Measurements from ENCODE around the gene ZKSCAN4. TPM values are rescaled to one million over a fixed set of nuclear protein-coding genes. Genes with fewer than 3 reads are reported as not detected.

The ZKSCAN4 gene
- 3.1 and 4.0 TPM in 2 replicates for total RNA-seq

- peak; percentile 77 to 92 for DNase-seq (ENCODE audit: low read depth in 2 of 2)
These were observed at the start of gene ZKSCAN4 for GRCh38 chr6:28252009-28252975. ZKSCAN4 (minus strand) TSS chr6:28252269; CDS start chr6:28251980, 289 bp downstream.

DNA sequence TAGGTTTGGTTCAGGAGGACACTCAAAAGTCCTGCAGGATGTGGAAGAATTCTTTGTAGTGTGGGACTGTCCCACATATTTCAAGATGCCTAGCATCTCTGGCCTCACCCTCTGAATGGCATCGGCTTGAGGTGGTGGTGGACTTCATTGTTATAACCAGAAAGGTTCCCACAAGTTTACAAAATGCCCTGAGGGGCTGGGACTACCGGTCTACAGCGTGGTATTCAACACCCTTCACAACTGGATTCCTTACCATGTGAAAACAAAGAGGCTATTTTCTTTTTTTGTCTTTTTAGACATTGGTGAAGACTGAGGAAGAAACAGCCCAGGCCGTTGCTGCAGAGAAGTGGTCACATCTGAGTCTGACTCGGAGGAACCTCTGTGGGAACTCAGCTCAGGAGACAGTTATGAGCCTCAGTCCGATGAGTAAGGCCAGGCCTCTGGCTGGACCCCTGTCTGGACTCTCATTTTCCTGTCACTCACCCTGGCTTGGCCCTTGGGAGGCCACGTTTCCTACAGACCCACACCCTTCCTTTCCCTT lies 44.5 kb upstream of the ZKSCAN4 start:
- DNase-seq (ENCODE audit: low read depth in 2 of 2): no peak

- no peak for DNase-seq (ENCODE audit: low read depth in 2 of 2)
These were observed 43.3 kb upstream of the ZKSCAN4 start for GRCh38 chr6:28295326-28295725.

DNA sequence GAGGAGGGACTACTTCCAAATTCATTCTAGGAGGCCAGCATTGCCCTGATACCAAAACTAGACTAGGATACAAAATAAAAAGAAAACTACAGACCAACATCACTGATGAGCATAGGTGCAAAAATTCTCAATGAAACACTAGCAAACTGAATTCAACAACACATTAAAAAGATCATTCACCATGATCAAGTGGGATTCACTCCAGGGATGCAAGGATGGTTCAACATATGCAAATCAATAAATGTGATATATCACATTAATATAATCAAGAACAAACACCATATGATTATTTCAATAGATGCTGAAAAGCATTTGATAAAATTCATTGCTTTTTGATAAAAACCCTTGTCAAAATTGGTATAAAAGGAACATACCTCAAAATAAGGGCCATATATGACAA lies 39.5 kb upstream of the ZKSCAN4 start:
- no peak for DNase-seq (ENCODE audit: low read depth in 2 of 2)

- DNase-seq (ENCODE audit: low read depth in 2 of 2): peak in 1 of 2 donors; percentile 2
These were observed 30.9 kb upstream of the ZKSCAN4 start for GRCh38 chr6:28282926-28283325.

DNA sequence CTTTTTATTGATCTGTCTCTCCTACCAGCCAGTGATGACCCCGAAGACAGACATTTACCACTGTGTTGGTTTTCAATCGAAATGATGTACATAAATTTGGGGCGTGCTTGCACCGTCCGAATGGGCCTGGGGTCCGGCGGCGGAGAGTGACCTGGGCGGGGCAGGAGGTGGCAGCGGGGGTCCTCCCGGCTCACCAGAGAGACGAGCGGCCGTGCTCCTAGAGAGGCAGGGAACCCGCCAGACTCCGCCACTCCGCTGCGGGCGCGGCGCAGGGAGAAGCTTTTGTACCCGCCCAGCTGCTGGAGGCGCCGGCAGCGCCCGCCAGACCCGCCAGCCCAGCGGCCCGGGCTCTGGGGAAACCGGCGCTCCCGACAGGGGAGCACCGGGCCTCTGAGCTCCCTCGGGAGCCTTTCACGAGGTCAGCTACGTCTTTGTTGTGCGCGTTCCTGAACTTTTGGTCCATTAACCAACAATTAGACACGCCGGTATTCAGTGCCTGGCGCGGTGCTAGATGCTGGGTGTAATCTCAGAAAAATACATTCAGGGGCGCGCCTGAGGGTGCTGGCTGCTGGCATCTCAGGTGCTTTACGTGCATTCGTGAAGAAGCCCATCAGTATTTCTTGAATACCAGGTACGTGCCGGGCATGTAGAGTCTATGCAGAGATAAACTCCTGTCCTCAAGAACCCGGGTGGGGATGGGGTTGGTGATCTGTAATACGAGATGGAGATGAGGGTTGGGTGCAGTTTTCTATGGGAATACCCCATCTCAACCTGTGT lies 29.4 kb upstream of the ZKSCAN4 start, which contains the start of gene PGBD1:
Gene PGBD1 (plus strand): TSS at position 285 of the 777 bp plus-strand sequence. CDS start 2,242 bp downstream, outside the sequence.
- peak; percentile 81 to 86 for DNase-seq (ENCODE audit: low read depth in 2 of 2)

DNA sequence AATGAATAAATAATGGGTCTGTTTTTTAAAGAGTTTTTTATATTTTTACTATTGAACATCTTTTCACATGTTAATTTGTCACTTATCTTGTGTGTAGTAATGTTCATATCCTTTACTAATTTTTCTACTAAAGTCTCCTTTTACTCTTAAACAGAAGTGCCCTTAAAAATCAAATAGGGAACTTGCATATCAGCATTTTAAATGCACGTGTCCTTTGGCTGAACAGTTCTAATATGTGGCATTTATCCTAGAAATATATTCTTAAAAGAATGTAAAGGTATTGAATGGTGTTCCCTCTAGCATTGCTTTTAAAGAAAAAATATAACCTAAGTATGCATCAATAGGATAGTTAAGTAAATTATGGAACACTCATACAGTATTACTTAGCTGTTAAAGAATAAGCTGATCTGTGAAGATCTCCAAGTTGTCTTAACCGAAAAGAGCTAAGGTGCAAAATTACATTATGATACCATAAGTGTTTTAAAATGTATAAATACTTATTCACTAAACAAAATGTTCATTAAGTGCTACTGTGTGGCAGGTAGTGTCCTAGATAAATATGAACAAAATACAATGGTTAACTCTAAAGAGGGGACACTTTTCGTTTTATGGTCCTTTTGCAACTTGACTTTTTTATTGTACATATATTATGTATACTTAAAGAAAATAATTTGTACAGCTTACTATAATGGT lies 28.7 kb upstream of the ZKSCAN4 start:
- DNase-seq (ENCODE audit: low read depth in 2 of 2): no peak

- no peak for DNase-seq (ENCODE audit: low read depth in 2 of 2)
These were observed 25.7 kb upstream of the ZKSCAN4 start for GRCh38 chr6:28277746-28278145.

- no peak for DNase-seq (ENCODE audit: low read depth in 2 of 2)
These were observed 22.8 kb upstream of the ZKSCAN4 start for GRCh38 chr6:28274888-28275287.

DNA sequence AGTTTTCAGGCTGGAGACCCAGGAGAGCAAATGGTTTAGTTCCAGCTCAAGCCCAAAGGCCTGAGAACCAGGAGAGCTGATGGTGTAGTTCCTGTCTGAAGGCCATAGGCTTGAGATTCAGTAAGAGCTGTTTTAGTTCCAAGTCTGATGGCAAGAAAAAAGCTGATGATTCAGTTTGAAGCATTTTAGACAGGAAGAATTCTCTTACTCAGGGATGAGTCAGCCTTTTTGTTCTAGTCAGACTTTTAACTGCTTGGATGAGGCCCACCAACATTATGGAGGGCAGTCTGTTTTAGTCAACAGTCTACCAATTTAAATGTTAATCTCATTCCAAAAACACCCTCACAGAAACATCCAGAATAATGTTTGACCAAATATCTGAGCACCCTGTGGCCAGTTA lies 17.4 kb upstream of the ZKSCAN4 start:
- DNase-seq (ENCODE audit: low read depth in 2 of 2): peak; percentile 35 to 91

GRCh38 chr6:28267695-28268059 lies 15.6 kb upstream of the ZKSCAN4 start:
- no peak for DNase-seq (ENCODE audit: low read depth in 2 of 2)

DNA sequence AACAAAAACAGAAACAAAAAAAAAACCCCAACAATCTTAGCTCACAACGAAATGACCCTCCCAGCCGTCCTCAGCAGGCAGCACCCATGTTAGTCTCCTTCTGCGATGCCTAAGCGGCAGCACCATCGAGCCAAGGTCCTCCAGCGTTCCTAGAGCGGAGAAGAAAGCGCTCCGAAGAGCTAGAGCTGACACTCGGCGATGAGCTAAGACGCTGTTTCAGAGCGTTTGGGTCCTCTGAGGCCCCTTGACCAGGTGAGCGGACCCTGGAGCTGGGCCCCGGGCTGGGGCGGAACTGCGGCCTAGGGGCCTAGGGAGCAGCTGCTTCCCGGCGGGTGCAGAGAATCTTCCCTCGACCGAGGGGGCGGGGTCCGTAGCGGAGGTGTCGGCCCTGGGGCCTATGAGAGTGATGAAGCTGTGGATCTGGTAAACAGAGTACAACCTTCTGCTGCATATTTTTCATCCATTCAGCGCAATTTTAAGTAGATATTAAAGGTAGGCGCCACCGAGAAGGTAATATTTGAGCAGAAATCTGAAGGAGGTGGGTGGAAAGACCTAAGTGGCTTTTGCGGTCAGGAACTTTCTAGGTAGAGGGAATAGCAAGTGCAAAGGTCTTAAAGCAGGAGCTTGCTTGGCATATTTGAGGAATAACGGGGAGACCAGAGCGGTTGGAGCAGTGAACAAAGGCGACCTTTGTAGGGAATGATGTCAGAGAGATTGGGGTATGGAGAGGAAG lies 15.1 kb upstream of the ZKSCAN4 start, which contains the start of gene ZSCAN26:
Gene ZSCAN26 (plus strand): TSS at position 182 of the 733 bp plus-strand sequence. CDS start 4,777 bp downstream, outside the sequence.
- peak; percentile 77 to 91 for DNase-seq (ENCODE audit: low read depth in 2 of 2)

GRCh38 chr6:28266563-28266961 lies 14.5 kb upstream of the ZKSCAN4 start:
- DNase-seq (ENCODE audit: low read depth in 2 of 2): no peak

DNA sequence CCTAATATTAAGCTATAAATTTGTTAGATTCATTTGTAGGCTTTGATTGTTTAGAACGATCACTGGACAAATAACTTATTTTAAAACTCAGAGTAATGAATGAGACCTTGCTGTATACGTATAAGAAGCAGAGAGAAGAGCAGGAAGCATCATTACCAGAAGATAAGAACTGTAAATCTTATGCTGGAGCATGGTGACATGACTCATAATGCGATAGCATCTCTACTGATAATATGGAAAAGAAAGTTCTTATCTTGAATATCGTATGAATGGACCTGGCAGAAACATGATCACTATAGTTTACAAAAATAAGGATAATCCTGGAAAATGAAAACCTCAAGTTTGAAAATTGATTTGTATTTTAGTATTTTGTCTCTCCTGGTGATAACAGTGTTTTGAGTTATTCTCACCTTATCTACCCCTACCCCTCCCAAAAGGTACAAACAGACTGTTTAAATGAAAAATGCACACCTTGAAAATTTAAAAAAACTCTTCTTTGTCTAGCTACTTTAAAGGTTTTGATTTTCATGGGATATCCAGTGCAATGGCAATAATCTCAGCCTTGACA lies 12.8 kb upstream of the ZKSCAN4 start:
- DNase-seq (ENCODE audit: low read depth in 2 of 2): no peak

DNA sequence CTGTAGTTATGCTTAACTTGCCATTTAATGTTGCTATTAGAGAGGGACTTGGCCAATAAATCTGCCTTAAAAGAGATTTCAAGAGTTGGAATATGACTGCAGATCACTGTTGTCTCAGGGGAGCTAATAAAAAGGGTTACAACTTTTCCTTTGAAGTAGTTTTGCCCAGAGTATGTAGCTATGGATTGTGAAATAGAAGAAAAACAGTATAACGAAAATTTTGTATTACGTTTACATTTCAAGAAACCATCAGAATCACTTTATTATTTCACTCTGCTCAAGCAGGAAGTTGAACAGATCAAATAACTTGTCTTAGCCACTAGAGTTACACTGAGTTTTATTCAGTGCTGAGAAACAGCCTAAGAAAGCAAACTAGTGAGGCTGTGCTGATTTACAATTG lies 11.9 kb upstream of the ZKSCAN4 start:
- DNase-seq (ENCODE audit: low read depth in 2 of 2): no peak

DNA sequence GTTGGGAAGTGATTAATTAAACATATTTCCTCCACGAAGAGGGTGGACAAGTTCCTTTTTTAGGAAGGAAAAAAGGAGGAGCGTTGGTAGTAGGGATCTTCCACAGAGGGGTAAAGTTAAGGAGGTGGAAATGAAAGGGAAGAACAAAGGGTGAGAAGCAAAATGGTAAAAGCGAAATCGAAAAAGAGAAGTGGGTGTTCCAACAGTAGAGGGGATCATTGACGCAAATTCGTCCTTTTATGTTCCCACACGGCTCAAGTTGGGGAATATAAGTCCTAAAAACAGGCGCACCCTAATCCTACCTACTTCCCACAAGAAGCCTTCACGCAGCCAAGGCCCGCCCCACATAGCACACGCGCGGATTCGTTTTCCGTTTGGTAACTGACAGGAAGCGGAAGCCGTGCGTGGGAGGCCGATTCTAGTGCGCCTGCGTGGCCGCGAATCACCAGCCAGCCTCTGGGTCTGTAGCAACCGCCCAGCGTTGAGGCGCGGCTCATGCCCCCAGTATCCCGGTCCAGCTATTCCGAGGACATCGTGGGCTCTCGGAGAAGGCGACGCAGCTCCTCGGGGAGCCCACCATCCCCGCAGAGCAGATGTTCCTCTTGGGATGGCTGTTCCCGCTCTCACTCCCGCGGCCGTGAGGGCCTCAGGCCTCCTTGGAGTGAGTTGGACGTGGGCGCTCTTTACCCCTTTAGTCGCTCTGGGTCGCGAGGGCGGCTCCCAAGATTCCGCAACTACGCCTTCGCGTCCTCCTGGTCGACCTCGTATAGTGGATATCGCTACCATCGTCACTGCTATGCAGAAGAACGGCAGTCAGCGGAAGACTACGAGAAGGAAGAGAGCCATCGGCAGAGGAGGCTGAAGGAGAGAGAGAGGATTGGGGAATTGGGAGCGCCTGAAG lies 7.1 kb upstream of the ZKSCAN4 start, which contains the start of gene NKAPL:
Gene NKAPL (plus strand): TSS at position 421 of the 901 bp plus-strand sequence. CDS start 75 bp downstream, at position 496.
- peak; percentile 50 to 72 for DNase-seq (ENCODE audit: low read depth in 2 of 2)

GRCh38 chr6:28257042-28257441 lies 5.0 kb upstream of the ZKSCAN4 start:
- no peak for DNase-seq (ENCODE audit: low read depth in 2 of 2)

DNA sequence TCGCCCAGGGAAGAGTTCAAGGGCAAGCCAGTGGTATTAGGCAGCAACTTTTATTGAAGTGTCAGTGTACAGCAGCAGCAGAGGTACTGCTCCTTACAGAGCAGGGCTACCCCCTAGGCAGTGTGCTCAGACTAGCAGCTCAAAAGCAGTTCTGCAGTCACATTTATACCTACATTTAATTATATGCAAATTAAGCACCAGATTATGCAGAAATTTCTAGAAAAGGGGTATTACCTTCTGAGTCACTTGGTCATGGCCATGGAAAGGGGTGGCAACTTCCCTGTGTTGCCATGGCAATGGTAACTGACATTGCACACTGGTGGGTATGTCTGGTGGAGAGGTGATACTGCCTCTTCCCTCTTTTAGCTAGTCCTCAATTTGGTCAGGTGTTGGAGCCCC lies 2.1 kb upstream of the ZKSCAN4 start:
- DNase-seq (ENCODE audit: low read depth in 2 of 2): no peak

DNA sequence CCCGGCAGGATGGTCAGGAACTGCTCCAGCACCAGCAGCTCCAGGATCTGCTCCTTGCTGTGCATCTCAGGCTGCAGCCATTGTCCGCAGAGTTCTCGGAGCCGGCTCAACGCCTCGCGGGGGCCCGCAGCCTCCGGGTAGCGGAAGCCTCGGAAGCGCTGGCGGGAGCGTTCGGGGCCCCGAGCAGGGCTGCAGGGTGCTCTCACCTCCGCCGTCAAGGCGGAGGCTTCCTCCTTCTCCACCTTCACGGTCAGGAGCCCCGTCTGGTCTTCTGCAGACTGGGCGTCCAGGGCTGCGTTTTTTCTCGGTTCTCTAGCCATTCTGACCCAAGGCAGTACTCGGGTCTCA lies 434 bp downstream of the ZKSCAN4 start:
- DNase-seq (ENCODE audit: low read depth in 2 of 2): peak; percentile 5 to 47

All from lung microvascular endothelial cell (primary cell).